ENCODE measurements around the gene LDB2.

The LDB2 gene

DNA sequence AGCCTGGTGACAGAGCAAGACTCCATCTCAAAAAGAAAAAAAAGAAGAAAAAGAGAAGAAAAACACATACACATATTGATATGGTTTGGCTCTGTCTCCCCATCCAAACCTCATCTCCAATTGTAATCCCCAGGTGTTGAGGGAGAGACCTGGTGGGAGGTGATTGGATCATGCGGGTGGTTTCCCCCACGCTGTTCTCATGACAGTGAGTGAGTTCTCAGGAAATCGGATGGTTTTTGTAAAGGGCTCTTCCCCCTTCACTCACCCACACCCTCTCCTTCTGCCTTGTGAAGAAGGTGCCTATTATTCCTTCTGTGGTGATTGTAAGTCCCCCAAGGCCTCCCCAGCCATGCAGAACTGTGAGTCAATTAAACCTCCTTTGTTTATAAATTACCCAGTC is 68.4 kb downstream of the LDB2 start:
- DNase-seq = no peak
- no peaks in the 10 kb centered on the region for H3K27me3 ChIP-seq (replicated peaks; ENCODE audit: control insufficient read depth, insufficient read depth, low read length, poor library complexity, severe bottlenecking)
- H3K36me3 ChIP-seq (ENCODE audit: control insufficient read depth, insufficient read depth, low read length) = no peaks in the 10 kb centered on the region
- H3K9me3 ChIP-seq (ENCODE audit: control insufficient read depth, low read length) = no peaks in the 10 kb centered on the region
- no peak overlapping the region for H3K27ac ChIP-seq (ENCODE audit: insufficient read depth, low read length, poor library complexity, severe bottlenecking)
- no peak overlapping the region for H3K4me3 ChIP-seq (ENCODE audit: insufficient read depth, low read depth, low read length, poor library complexity, severe bottlenecking)
- H3K4me1 ChIP-seq (ENCODE audit: control insufficient read depth, insufficient read depth, low read length, poor library complexity, severe bottlenecking) = no peaks in the 10 kb centered on the region

DNA sequence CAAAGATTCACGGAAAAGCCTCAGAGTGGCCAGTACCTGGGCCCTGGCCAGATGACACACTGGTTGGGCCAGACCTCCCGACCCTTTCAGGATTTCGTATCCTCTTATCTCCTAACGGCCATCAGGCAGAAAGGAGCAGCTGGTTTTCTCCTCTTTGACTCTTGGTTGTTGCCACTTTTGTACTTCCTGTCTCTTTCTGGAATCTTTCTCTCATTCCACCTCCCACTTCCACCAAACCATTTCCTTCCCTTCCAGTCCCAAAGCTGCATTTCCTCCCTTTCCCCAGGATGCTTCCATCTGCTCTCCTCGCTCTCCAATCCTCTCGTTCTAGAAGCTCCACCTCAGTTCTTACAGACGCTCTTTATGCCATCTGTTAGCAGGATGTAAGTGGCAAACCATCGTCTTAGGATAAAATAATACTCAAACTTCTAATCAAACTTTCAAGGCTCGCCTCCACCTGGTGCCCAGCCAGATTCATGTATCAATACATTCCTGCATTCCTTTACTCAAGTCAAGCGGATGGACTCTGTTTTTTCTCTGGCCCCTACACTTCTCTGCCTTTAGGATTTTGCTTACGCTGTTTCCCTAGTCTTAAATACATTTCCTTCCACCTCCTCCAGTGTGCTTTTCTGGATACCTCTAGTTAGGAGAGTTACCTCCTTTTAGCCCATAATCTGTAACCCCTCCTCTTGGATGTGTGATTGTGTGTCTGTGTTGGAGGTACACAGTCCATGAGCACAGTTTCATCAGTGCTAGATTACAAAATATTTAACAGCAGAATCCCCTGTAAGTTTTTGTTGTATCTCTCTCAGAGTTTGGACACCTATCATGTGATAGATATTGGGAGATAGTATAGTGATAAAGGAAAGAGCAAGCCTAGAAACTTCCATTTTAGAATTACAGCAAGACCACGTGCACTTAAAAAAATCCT is 70.4 kb downstream of the LDB2 start:
- no peaks in the 10 kb centered on the region for H3K4me1 ChIP-seq (ENCODE audit: control insufficient read depth, insufficient read depth, low read length, poor library complexity, severe bottlenecking)
- no peaks in the 10 kb centered on the region for H3K36me3 ChIP-seq (ENCODE audit: control insufficient read depth, insufficient read depth, low read length)
- H3K27ac ChIP-seq (ENCODE audit: insufficient read depth, low read length, poor library complexity, severe bottlenecking) = no peak overlapping the region
- H3K4me3 ChIP-seq (ENCODE audit: insufficient read depth, low read depth, low read length, poor library complexity, severe bottlenecking) = no peak overlapping the region
- H3K27me3 ChIP-seq (replicated peaks; ENCODE audit: control insufficient read depth, insufficient read depth, low read length, poor library complexity, severe bottlenecking) = no peaks in the 10 kb centered on the region
- DNase-seq = no peak
- no peaks in the 10 kb centered on the region for H3K9me3 ChIP-seq (ENCODE audit: control insufficient read depth, low read length)

DNA sequence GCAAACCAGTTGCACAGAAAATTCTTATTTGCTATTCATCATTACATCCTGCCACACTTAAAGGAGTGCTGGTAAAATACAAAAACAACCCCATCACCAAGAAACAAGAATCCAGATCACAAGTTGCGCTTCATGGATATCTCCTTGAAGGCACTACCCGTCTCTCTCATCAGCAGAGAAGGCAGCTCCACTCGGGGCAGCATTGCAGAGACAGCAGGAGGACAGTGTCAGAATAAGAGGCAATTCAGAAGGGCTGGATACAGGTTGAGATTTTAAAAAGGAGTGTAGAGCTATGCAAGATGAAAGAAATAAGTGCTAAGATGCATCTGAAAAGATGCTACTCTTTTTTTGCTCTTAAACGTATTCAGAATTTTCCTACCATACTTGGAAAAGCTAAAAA is 71.4 kb downstream of the LDB2 start:
- DNase-seq = no peak
- H3K27me3 ChIP-seq (replicated peaks; ENCODE audit: control insufficient read depth, insufficient read depth, low read length, poor library complexity, severe bottlenecking) = no peaks in the 10 kb centered on the region
- H3K9me3 ChIP-seq (ENCODE audit: control insufficient read depth, low read length) = no peaks in the 10 kb centered on the region
- H3K27ac ChIP-seq (ENCODE audit: insufficient read depth, low read length, poor library complexity, severe bottlenecking) = no peak overlapping the region
- no peaks in the 10 kb centered on the region for H3K4me1 ChIP-seq (ENCODE audit: control insufficient read depth, insufficient read depth, low read length, poor library complexity, severe bottlenecking)
- H3K4me3 ChIP-seq (ENCODE audit: insufficient read depth, low read depth, low read length, poor library complexity, severe bottlenecking) = no peak overlapping the region
- H3K36me3 ChIP-seq (ENCODE audit: control insufficient read depth, insufficient read depth, low read length) = no peaks in the 10 kb centered on the region

DNA sequence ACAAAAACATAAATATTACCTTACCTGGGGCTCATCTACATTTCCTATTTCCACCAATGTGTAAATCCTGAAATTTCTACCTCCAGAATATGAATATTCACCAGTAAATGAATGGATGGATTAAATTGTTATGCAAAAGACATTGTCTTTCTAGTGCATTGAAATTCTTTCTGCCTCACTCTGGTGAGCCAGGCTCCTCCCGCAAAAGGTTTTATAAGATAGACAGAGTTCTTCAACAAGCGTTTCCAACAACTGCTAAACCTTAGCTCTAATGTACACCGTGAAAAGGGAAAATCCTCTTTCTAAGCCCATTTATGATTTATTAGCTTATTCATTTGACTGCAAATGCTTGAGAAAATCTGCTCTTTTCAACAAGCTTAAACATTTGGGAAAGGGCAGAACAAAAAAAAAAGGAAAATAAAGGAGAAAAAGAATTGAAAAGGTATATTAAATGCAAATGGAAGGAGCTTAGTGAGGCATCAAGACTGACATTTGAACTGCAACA is 72.0 kb downstream of the LDB2 start:
- Histone ChIP-seq H3K36me3 (ENCODE audit: control insufficient read depth, insufficient read depth, low read length) (no peaks in the 10 kb centered on the region), H3K4me3 (ENCODE audit: insufficient read depth, low read depth, low read length, poor library complexity, severe bottlenecking) (no peak overlapping the region), H3K9me3 (ENCODE audit: control insufficient read depth, low read length) (no peaks in the 10 kb centered on the region), H3K27ac (ENCODE audit: insufficient read depth, low read length, poor library complexity, severe bottlenecking) (no peak overlapping the region), H3K27me3 (replicated peaks; ENCODE audit: control insufficient read depth, insufficient read depth, low read length, poor library complexity, severe bottlenecking) (no peaks in the 10 kb centered on the region), H3K4me1 (ENCODE audit: control insufficient read depth, insufficient read depth, low read length, poor library complexity, severe bottlenecking) (no peaks in the 10 kb centered on the region)
- DNase-seq = no peak

DNA sequence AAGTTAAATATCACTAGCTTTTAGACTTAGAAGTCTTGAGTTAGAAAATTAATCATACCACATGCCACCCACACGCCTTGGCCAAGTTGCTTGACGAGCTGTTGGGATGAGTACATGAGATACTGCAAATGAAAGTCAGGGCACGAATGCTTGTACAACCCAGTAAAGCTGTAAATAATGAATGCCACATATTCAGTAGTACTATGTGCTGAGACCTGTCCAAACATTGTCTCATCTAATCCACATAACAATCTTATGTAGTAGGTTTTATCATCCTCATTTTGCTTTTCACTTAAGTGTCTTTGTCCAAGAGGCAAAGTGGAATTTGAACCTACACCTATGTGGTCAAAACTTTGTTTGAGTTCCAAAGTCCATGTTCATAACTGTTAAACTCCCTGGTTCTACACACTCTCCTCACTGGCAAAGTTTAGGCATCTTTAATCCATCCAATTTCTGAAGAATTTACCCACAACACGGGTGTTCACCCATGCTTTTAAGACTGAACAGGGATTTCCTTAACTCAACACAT is 74.1 kb downstream of the LDB2 start:
- DNase-seq = no peak
- H3K27me3 ChIP-seq (replicated peaks; ENCODE audit: control insufficient read depth, insufficient read depth, low read length, poor library complexity, severe bottlenecking) = no peaks in the 10 kb centered on the region
- no peaks in the 10 kb centered on the region for H3K36me3 ChIP-seq (ENCODE audit: control insufficient read depth, insufficient read depth, low read length)

DNA sequence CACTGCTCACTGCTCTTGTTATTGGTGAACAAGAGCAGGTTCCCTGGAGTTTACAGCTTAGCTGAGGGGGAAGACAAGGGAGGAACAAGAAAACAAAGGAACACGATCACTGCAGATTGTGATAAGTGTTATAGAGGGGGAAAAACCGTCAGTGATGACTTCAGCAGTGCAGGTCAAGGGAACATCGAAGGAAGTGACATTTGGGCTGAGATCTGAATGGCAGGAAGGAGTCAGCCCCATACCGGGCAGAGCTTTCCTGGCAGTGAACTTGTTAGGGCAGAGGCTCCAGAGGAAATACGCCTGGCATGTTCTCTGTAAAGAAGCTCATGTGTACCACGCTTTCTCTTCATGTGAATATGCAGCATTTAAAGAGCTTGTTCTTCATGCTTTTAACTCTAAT is 78.1 kb downstream of the LDB2 start:
- Histone ChIP-seq H3K4me3 (ENCODE audit: insufficient read depth, low read depth, low read length, poor library complexity, severe bottlenecking) (no peak overlapping the region), H3K9me3 (ENCODE audit: control insufficient read depth, low read length) (no peaks in the 10 kb centered on the region)
- DNase-seq = no peak

More for the DNA sequence above, 74.1 kb downstream of the LDB2 start:
- Histone ChIP-seq H3K4me3 (ENCODE audit: insufficient read depth, low read depth, low read length, poor library complexity, severe bottlenecking) (no peak overlapping the region), H3K27ac (ENCODE audit: insufficient read depth, low read length, poor library complexity, severe bottlenecking) (no peak overlapping the region), H3K9me3 (ENCODE audit: control insufficient read depth, low read length) (no peaks in the 10 kb centered on the region), H3K4me1 (ENCODE audit: control insufficient read depth, insufficient read depth, low read length, poor library complexity, severe bottlenecking) (no peaks in the 10 kb centered on the region)

DNA sequence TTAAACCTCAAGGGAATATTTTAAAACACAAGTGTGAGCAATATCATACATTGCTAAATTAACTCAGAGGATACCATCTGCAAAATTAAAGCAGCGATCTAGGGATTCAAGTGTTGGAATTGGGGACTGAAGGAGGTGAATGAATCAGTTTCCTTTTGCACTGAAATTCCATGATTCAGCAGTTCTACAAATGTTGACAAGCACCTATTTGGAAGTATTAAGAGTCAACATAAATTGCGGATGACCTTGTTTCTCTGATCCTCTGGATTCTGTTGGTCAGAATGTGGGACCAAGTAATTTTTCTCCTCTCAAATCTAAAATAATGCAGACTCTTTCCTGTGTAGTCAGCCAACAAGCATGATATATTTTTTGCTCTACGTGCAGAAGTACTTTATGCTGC is 78.8 kb downstream of the LDB2 start:
- no peaks in the 10 kb centered on the region for H3K9me3 ChIP-seq (ENCODE audit: control insufficient read depth, low read length)
- H3K4me1 ChIP-seq (ENCODE audit: control insufficient read depth, insufficient read depth, low read length, poor library complexity, severe bottlenecking) = no peaks in the 10 kb centered on the region
- H3K27me3 ChIP-seq (replicated peaks; ENCODE audit: control insufficient read depth, insufficient read depth, low read length, poor library complexity, severe bottlenecking) = no peaks in the 10 kb centered on the region
- no peak overlapping the region for H3K4me3 ChIP-seq (ENCODE audit: insufficient read depth, low read depth, low read length, poor library complexity, severe bottlenecking)
- no peaks in the 10 kb centered on the region for H3K36me3 ChIP-seq (ENCODE audit: control insufficient read depth, insufficient read depth, low read length)
- H3K27ac ChIP-seq (ENCODE audit: insufficient read depth, low read length, poor library complexity, severe bottlenecking) = no peak overlapping the region
- DNase-seq = no peak

More for the DNA sequence above, 78.1 kb downstream of the LDB2 start:
- H3K36me3 ChIP-seq (ENCODE audit: control insufficient read depth, insufficient read depth, low read length) = no peaks in the 10 kb centered on the region
- H3K27ac ChIP-seq (ENCODE audit: insufficient read depth, low read length, poor library complexity, severe bottlenecking) = no peak overlapping the region
- no peaks in the 10 kb centered on the region for H3K27me3 ChIP-seq (replicated peaks; ENCODE audit: control insufficient read depth, insufficient read depth, low read length, poor library complexity, severe bottlenecking)
- H3K4me1 ChIP-seq (ENCODE audit: control insufficient read depth, insufficient read depth, low read length, poor library complexity, severe bottlenecking) = no peaks in the 10 kb centered on the region

DNA sequence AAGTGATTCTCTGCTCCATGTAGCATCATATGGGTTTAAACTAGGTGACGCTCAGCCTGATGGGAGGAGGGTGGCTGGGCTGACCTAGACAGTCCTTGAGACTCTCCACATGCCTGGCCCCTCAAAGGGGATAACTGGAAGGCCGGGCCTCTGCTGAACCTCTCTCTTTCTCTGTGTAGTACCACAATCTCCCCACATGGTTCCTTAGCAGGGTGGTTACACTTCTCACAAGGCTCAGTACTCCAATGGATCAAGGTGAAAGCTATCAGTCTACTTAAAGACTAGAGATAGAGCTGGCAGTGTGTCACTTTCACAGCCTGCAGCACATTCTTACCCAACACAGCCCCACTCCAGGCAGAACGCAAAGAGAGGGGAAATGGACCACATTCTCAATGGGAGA is 80.4 kb downstream of the LDB2 start:
- no peak overlapping the region for H3K4me3 ChIP-seq (ENCODE audit: insufficient read depth, low read depth, low read length, poor library complexity, severe bottlenecking)

DNA sequence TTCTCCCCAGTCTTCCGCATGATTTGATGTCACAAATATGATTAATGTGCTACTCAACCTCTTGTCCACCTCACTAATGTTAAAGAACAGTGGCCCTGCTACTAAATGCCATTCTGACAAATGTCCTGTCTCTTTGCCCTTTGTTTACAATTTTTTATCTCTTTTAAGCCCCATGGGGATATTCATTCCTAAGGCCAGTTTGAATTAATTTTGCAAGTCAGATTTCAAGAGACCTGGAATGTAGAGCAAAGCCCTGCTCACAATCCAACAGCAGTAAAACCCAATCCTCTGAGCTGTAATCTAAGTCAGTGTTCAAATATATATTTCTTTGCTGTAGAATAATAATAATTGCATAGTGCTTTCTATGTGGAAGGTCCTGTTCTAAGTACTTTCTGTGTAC is 81.2 kb downstream of the LDB2 start:
- DNase-seq = no peak
- H3K36me3 ChIP-seq (ENCODE audit: control insufficient read depth, insufficient read depth, low read length) = no peaks in the 10 kb centered on the region
- H3K4me3 ChIP-seq (ENCODE audit: insufficient read depth, low read depth, low read length, poor library complexity, severe bottlenecking) = no peak overlapping the region
- no peaks in the 10 kb centered on the region for H3K9me3 ChIP-seq (ENCODE audit: control insufficient read depth, low read length)
- no peak overlapping the region for H3K27ac ChIP-seq (ENCODE audit: insufficient read depth, low read length, poor library complexity, severe bottlenecking)
- H3K4me1 ChIP-seq (ENCODE audit: control insufficient read depth, insufficient read depth, low read length, poor library complexity, severe bottlenecking) = no peaks in the 10 kb centered on the region
- no peaks in the 10 kb centered on the region for H3K27me3 ChIP-seq (replicated peaks; ENCODE audit: control insufficient read depth, insufficient read depth, low read length, poor library complexity, severe bottlenecking)

More for the DNA sequence above, 80.4 kb downstream of the LDB2 start:
- DNase-seq = no peak
- Histone ChIP-seq H3K36me3 (ENCODE audit: control insufficient read depth, insufficient read depth, low read length) (no peaks in the 10 kb centered on the region), H3K27ac (ENCODE audit: insufficient read depth, low read length, poor library complexity, severe bottlenecking) (no peak overlapping the region), H3K4me1 (ENCODE audit: control insufficient read depth, insufficient read depth, low read length, poor library complexity, severe bottlenecking) (no peaks in the 10 kb centered on the region), H3K9me3 (ENCODE audit: control insufficient read depth, low read length) (no peaks in the 10 kb centered on the region), H3K27me3 (replicated peaks; ENCODE audit: control insufficient read depth, insufficient read depth, low read length, poor library complexity, severe bottlenecking) (no peaks in the 10 kb centered on the region)

DNA sequence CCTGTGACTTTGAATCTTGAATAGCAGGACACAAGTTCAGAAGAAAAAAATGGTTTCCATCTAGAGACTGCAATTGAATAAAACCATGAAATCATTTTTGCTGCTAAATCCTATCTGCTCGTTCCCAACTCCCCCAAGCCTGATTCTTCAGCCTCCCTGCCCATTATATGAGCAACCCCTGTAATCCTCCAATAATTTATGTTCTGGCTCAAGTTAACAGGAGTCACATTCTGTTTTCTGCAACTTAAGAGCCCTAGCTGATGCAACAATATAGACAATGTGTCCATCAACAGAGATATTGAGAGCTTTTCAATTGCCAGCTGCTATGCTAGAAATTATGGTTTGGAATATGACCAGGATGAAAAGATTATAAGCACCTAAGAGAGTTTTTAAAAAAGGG is 84.1 kb downstream of the LDB2 start:
- no peak for DNase-seq
- Histone ChIP-seq H3K27me3 (replicated peaks; ENCODE audit: control insufficient read depth, insufficient read depth, low read length, poor library complexity, severe bottlenecking) (no peaks in the 10 kb centered on the region), H3K36me3 (ENCODE audit: control insufficient read depth, insufficient read depth, low read length) (no peaks in the 10 kb centered on the region), H3K4me3 (ENCODE audit: insufficient read depth, low read depth, low read length, poor library complexity, severe bottlenecking) (no peak overlapping the region), H3K9me3 (ENCODE audit: control insufficient read depth, low read length) (no peaks in the 10 kb centered on the region), H3K27ac (ENCODE audit: insufficient read depth, low read length, poor library complexity, severe bottlenecking) (no peak overlapping the region), H3K4me1 (ENCODE audit: control insufficient read depth, insufficient read depth, low read length, poor library complexity, severe bottlenecking) (no peaks in the 10 kb centered on the region)
